Measurements from ENCODE around the gene ARSB. TPM values are rescaled to one million over a fixed set of nuclear protein-coding genes. Genes with fewer than 3 reads are reported as not detected.

Gene ARSB
- total and polyA plus RNA-seq, 9 of the 15 experiments (the other 6 are each of a cell fraction or from before 2014, with no cell fraction given) = 0.52 to 4.6 (median 2.4) TPM

DNA sequence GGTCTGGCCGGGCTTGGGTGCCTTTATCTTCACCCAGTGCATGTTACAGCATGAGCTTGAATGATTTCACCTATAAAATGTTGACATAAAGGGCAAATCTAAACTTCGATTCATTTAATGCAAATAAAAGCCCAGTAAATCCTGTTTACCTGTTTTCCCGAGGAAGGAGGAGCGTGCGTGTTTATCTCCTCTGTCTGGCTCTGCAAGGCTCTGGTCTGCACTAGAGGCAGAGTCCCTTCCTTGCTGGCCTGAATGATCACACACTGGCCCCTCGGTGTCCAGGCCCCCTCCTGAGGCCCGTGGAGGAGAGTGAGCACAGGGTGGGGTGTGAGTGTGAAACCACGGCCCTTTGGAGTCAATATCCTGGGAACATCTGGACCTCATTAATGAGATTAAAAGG is 211.5 kb downstream of the ARSB start (continued):
- TF ChIP-seq POLR2G (IDR thresholded peaks at IDR 0.05; ENCODE audit: low read depth, low read length) = no peak
- no peak for TF ChIP-seq AFF4 (CRISPR knock-in tag; IDR thresholded peaks at IDR 0.05)
- TF ChIP-seq GTF2A2 (tag; IDR thresholded peaks at IDR 0.05) = no peak
- TF ChIP-seq ZNF76 (CRISPR knock-in tag; IDR thresholded peaks at IDR 0.05; ENCODE audit: borderline replicate concordance) = no peak
- no peak for TF ChIP-seq BRF1 (IDR thresholded peaks at IDR 0.05; ENCODE audit: borderline replicate concordance, extremely low read depth, insufficient read length)
- TF ChIP-seq TAF15 (IDR thresholded peaks at IDR 0.05; ENCODE audit: low read depth, low read length) = no peak
- no peak for TF ChIP-seq DDX20 (tag; IDR thresholded peaks at IDR 0.05; ENCODE audit: low read depth)

Data from K562 (cell line).